DMS 273 treated with DMSO at 0.1 percent for 48 hours (cell line): ENCODE measurements around the gene RPL32.
"Not testable (repeated sequence)": the region's sequence is repeated elsewhere in the genome, so short reads cannot be mapped to it uniquely, and the experiment has no call there.

ENCODE experiments used
- DNase-seq: peaks from one replicate; lab custom pipeline; 2025; lab: John Stamatoyannopoulos, UW

Gene RPL32

DNA sequence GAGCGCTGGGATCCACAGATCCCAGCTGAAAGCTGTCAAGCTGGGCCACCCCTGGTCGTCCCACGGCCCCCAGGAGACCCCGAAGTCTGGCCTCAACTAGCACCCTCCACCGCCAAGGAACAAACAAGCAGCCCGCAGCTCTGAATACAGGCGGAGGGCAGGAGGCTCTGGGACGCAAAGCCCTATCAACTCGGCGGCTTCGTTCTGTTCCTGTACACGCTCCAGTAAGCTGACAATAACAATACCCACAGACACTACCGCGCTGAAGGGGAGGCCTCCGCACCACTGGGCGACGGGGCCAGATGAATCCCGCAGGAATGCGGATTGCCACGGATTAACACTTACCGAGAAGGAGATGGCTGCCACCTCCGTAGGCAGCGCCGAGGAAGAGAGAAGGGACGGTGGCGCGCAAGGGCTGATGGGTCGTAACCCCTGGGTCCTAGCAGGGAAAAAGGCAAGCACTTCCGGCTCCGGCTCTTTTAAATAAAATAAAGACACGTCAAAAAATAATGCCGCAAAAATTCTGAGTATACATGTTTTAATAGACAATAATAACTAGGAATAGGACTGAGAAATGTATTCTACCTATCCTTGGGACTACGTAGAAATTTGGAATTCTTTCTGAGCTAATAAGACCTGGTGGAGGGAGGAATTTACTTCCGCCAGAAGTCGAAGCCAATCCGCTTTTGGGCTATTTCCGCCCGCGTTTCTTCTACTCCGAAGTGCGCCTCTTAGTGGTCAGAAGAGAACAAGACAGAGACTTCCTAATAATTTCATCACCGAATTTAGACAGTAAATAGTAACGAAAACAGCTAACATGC lies at the start of gene RPL32:
Gene RPL32 (minus strand): TSS at position 417 of the 821 bp plus-strand sequence. CDS start 1,328 bp downstream, outside the sequence.
- DNase-seq = peak; percentile 86

DNA sequence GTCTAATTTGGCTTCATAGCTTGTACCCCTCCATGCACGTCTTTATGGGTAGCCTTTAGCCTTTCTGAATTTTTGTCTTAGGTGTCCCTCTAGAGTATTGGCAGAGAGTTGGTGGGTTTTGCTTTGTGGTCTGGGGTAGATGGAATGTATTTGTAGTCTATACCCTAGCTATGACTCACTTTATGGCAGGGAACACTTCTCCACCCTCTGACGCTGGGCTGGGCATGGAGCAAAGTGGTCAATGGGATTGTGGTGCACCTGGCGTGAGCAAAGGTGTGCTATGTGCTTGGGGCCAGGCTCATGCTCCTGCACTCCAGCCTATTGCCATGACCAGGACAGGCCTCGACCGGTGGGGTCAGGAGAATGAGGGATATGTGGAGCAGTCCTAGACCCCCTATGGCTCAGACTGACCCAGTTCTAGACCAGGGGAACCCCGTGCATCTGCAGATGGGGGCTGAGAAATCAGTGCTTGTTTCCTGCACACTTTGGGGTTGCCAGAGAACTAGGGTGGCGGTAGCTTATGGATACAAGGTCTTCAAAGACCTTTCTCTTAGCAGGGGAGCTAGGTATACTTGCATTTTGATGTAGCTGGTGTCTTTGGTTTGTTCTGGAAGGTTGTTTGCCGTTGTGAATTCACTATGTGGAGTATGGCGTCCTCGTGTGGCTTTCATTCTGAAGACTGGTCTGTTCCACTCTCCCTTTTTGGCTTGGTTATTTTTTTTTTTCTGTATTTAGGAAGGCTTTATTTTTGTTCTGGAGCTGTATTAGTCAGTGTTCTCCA lies 49.4 kb upstream of the RPL32 start:
- DNase-seq = no peak

DNA sequence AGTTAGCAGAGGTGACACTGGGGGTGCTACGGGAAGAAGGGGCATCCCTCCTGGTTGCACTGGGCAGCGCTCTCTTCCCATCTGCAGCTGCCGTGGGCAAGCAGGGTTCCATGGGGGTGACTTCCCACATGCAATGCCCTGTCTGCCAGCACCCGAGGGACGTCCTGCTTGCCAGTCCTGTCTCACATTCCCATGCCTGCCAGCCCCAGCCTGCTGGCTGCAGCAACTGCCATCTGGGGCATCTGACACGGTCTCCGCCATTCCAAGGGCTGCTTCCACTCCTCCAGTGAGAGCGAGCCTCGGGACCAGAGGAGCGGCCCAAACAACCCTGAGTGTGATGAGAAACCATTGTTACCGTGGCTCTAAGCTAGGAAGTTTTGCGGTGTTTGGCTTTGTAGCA lies 45.4 kb upstream of the RPL32 start:
- DNase-seq = no peak

DNA sequence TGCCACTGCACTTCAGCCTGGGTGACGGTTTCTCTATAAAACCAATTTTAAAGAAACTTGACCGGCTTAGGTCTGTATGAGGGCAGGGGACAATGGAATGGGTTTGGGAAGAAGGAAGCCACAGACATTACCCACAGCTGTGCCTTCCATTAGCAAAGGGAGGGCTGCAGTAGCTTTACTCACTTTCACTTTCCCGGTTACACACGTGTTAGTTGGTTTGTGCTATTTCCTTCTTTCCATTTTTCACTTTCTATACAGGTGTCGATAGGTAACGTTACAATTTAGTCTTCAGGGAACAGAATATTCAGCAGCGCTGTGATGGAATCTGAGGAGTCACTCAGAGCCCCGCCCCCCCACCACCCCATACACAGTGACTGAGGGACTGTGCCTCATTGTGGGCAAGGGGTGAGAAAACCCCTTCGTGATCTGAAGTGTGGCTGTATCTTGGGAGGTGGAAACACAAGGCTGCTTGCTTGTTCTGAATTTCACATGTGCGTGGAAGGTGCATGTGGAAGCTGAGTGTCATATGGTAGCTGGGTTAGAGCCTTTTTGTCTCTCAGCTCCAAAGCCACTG lies 44.8 kb upstream of the RPL32 start:
- DNase-seq = no peak

DNA sequence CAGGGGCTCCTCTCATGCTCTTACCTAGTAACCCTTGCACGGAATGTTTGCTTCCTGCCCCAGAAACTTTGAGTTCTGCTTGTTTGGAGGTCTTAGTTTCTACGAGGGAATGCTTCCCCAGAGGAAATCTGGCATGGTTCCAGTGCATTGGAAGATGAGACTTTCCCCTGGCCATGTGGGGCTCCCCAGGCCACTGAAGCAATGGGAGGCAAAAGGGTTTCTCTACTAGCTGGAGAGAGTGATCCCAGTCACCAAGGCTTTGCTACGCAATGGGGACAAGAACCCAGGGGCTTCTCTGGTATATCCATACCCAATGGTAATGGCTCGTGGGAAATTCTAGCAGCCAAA lies 44.2 kb upstream of the RPL32 start:
- no peak for DNase-seq

DNA sequence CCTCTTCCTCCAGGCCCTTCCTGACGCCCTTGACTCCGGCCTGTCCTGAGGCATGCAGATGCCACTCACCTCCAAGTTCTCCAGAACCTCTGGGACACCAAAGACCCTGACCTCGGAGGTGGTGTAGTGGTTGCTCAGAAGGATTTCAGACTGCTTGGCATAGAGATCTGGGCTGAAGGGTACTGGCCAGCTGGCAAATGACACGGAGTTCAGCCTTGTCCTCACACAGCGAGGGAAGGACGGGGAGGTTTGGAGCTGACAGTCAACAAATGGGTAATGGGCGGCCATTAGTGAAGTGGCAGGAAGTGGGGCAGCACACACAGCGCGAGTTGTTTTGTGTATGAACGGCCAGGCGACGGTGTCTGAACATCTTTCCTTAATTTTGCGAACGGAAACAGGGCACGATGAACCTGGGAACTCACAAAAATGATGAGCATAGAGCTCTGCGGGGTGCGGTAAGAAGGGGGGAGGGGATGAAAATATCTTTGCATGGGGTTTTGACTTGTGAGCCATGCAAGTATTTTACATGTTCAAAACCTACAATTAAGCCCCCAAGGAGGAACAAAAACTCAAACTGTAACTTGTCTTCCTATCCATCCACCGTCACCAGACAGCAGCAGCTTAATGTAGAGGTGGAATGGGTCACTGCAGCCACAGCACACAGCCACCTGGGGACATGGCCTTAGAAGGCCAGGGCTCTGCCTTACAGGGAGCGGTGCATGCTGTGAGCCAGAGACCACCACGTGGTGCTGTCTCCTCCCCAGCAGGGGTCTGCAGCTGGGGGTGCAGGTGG lies 43.6 kb upstream of the RPL32 start:
- no peak for DNase-seq

DNA sequence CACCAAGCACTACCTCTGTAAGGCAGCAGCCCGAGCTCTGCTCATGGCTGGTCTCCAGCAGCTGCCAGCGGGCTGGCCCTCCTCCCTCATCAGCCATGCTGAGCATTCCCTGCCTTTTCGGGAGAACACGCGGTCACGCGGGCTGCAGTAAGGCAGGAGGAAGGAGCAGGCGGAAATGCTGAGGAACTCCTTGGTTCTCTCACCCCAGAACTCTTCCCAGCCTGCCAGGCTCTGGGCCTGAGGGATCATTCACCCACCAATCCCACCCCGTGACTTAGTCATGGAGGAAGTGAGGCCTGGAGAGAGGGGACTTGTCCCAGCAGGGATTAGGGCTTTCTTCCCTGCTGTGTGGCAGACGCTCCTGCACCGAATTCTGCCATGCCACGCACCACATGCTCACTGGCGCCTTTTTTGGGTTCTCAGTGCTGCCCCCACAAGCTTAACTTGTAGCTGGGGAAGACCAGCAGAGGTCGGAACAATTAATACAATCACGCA lies 42.9 kb upstream of the RPL32 start:
- DNase-seq = peak; percentile 31

DNA sequence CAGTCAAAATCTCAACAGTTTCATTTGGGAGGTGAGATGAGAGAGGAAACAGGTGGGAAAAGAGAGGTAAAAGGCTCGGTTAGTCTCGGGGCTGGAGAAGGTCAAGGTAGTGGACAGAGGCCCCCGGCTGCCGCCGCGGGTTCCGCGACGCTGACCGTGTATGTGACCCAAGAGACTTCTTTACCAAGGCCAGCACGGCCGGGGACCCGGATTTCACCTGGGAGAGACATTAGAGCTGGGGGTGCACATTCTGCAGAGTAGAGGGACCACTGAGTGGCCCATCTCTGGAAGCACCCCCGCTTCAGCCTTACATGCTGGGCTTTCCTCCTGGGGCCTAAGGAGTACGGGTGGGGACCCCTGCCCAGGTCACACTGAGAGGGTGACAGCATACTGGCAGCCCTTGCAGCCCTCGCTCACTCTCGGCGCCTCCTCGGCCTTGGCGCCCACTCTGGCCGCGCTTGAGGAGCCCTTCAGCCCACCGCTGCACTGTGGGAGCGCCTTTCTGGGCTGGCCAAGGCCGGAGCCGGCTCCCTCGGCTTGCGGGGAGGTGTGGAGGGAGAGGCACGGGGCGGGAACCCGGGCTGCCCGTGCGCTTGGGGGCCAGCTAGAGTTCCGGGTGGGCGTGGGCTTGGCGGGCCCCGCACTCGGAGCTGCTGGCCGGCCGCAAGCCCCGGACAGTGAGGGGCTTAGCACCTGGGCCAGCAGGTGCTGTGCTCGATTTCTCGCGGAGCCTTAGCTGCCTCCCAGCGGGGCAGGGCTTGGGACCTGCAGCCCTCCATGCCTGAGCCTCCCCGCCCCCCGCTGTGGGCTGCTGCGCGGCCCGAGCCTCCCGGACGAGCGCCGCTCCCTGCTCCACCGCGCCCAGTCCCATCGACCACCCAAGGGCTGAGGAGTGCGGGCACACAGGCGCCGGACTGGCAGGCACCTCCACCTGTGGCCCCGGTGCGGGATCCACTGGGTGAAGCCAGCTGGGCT lies 41.3 kb upstream of the RPL32 start:
- no peak for DNase-seq

DNA sequence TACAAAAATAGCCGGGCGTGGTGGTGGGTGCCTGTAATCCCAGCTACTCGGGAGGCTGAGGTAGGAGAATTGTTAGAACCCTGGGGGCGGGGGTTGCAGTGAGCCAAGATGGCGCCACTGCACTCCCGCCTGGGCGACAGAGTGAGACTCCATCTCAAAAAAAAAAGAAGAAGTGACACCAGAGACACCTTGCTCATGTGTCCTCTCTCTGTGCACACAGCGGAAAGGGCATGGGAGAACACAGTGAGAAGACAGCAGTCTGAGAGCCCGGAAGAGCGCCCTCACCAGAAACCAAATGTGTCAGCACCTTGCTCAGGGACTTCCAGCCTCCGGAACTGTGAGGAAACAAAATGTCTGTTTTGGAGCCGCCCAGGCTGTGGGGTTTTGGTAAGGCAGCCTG lies 40.5 kb upstream of the RPL32 start:
- not testable (repeated sequence) for DNase-seq

DNA sequence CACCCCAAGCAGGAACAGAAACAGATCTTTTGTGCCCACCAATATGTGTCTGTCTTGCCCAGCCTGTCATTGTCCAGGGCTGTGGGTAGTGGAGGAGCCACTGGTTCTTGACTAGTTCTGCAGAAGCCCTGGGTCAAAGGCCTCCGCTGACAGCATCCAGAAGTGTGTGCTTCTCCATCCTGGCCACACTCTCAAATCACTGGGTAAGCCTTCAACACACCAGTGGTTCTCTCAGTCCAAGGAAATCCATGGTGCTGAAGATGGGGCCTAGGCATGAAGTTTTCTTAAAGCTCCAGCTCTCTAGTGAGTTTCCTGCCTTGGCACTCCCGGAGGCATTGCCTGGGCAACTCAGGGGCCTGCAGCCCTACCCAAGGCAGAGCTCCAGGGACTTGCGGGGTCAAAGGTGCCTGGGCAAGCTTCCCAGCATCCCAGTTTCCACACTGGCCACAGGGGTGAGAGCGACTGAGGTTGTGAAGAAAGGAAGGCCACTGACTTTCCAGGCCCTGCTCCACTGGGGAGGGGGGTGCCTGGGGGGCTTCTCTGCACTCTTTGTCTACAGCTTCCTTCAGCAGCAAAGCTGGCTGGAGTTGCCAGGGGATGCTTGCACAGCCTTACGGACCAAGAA lies 37.9 kb upstream of the RPL32 start:
- no peak for DNase-seq

DNA sequence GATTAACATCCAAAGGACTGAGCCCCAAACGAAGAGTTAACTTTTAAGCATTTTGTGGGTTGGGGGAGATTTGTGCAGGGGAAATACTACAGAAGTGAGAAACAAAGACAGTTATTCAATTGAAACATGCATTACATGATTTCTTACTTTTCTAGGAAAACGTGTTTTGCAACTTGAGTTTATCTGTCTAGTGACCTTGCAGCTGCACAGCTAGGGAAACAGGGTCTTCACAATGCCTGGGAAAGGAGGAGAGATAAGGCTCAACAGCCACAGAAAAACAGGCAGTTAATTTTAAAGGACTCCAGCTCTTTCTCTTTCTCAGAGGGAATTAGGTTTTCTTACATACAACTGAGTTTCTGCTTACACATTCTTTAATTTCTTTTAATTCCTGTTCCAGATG lies 37.4 kb upstream of the RPL32 start:
- DNase-seq = not testable (repeated sequence)

DNA sequence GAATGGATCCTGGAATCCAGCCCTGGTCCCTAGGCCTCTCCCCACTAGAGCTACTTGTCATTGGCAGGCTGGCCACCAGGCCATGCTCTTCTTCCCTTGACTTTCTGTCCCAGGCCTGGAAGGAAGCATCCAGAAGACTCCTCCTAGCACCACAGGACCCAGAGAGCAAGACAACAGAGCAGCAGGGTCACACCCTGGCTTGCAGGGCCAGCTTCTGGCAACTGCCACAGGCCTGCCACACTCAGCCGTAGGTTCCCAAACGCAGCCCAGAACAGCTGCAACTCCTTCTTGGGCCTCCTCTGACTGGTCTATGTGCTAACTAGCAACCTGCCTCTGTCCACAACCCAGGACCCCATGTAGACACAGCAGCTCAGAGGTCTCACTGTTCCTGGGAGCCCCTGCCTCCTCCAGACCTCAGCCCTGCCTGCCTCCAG lies 36.8 kb upstream of the RPL32 start:
- no peak for DNase-seq

DNA sequence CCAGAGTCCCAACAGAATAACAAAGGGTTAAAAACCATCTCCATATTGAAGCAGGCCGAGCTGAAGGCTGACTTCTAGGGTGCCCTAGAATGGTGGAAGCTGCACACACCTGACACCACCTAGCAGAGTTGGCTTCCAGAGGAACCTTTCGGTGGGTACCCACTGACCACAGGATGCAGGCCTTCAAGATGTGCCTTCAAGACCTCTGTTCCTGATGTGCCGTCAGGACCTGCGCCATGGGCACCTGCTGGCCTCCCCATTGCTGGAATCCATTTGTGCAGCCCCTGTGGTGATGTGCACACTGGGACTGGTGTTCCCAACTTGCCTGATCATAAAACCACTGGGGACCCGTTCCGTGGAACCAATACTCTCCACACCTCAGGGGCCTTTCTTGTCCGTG lies 35.7 kb upstream of the RPL32 start:
- DNase-seq = no peak

DNA sequence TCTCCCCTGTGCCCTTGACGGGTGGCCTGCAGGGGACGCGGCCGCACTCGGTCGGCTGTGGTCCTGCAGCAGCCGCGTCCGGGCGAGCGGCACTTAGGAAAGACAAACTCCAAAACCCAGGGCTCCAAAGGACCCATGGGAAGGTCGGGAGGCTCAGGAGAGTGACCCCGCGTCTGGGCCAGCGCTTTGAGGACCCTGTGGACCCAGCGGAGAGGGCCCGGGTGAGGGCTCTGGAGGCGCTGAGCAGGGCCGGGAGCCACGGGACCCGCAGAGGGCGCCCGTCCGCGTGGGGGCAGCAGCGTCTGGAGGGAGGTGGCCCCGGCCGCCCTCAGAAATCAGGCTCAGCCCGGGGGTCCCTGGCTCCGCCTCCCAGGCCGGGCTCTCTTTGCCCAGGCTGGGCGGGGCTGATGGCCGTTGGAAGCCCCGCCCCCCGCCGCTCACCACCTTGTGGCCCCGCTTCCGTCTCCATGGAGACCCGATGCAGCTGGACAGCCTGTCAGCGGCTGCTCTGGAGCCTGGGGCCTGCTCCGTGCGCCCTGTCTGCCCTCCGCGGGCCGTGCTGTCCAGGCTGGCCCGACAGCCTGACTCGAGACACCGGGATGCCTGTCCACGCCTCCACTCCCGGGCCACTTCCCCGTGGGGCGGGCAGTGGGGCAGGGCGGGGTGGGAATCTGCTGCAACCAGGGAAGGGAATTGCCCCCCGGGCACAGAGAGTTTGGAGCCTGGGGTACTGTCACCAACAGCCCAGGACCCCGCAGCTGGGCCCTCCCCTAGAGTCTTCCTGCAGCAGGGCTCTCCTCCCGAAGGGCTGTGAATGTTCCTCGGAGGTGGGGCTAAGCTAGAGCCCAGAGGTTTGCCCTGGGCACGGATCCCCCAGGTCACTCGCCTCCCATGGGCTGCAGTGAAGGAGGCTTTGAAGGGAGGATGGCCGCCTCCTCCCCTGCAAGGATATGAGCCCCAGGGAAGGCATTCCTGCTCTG lies 34.8 kb upstream of the RPL32 start:
- no peak for DNase-seq

DNA sequence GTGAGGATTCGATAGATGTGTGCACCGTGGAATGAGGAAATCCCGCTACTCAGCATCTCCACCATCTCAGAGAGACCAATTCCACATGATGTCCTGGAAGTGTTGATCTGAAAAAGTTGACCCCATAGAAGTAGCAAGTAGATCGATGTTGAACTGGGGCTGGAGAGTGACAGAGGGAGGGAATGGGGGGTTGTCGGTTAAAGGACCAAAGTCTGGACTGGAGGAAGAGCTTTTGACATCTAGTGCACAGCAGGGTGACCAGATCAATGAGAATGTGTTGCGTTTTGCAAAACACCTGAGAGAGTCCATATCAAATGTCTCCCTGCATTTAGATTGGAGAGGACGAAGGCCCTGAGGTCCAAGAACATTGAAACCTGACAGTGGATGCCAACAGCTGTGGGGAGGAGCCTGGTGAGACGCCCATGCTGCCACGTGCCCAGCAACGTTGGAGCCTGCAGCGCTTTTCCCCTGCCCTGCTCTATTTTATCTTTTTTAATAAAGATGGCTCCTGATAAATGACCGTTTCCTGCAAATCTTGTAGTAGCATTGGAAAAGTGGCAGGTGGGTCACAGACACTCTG lies 30.1 kb upstream of the RPL32 start:
- no peak for DNase-seq

DNA sequence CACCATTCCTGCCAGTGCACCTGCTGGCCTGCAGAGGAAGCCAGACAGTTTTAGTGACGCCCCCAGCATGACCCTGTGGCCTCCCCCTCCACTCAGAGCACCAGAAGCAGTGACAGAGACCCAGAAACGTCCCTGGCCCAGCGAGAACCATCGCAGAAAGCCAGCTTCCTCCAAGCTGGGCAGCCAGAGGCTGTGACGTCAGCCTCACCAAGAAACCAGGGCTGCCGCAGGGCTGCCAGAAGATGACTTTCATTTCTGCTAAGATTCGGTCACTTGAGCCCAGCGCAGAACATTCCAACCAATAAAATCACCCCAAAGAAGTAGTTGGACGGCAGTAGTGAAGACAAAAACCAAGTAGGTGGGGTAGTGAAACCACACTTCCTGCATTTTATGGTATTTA lies 29.6 kb upstream of the RPL32 start:
- no peak for DNase-seq

DNA sequence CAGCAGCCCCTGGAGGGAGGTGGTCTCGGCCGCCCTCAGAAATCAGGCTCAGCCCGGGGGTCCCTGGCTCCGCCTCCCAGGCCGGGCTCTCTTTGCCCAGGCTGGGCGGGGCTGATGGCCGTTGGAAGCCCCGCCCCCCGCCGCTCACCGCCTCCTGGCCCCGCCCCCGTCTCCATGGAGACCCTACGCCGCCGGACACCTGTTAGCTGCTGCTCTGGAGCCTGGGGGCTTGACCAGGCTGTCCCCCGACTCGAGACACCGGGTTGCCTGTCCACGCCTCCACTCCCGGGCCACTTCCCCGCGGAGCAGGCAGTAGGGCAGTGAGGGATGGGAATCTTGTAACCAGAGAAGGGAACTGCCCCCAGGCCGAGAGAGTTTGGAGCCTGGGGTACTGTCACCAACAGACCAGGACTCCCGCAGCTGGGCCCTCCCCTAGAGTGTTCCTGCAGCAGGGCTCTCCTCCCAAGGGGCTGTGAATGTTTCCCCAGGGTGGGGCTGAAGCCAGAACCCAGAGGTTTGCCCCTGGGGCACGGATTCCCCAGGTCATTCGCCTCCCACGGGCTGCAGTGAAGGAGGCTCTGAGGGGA lies 27.8 kb upstream of the RPL32 start:
- DNase-seq = no peak
